K562 (cell line): Measurements from ENCODE around the gene ETV2. TPM values are rescaled to one million over a fixed set of nuclear protein-coding genes. Genes with fewer than 3 reads are reported as not detected.

Source experiments
- E2F6 ChIP-seq, 2 experiments: IDR thresholded peaks; 2 replicates each; pipeline ENCODE4 v1.6.1; 2011; ENCODE audit warnings: borderline replicate concordance in 1 of 2, control low read depth in 1 of 2, low read depth in 1 of 2, low read length in 1 of 2, mild to moderate bottlenecking in 1 of 2, mixed read lengths in 1 of 2, moderate library complexity in 1 of 2; ENCODE audit not compliant: insufficient read depth in 1 of 2, insufficient read length in 1 of 2, poor library complexity in 1 of 2, severe bottlenecking in 1 of 2; ENCODE audit errors: extremely low read depth in 1 of 2
- EP300 ChIP-seq: IDR thresholded peaks from 2 replicates; pipeline ENCODE4 v1.6.1; 2012; ENCODE audit warnings: low read length, improper control_type of control experiment
- GATA2 ChIP-seq: sonication (generic); formaldehyde crosslinking; IDR thresholded peaks from 2 replicates; pipeline ENCODE4 v1.4.0; 2020; ENCODE audit warnings: mild to moderate bottlenecking, missing genetic modification reagents
- HNRNPH1 ChIP-seq: fragments of 200-400 bp; formaldehyde crosslinking; optimal IDR thresholded peaks from 2 replicates; pipeline ENCODE3; 2017; ENCODE audit warnings: low read depth, mild to moderate bottlenecking, low read length, moderate library complexity
- MAX ChIP-seq: sonication (generic); formaldehyde crosslinking; IDR thresholded peaks from 2 replicates; pipeline ENCODE4 v1.9.0; 2022; ENCODE audit warnings: mild to moderate bottlenecking, missing genetic modification reagents
- MBD1 ChIP-seq: fragments of 250-450 bp; sonication (Bioruptor Pico); IDR thresholded peaks from 2 replicates; pipeline ENCODE4 v1.8.0; 2022; ENCODE audit warnings: inconsistent platforms
- POLR2G ChIP-seq: fragments of 200-400 bp; formaldehyde crosslinking; IDR thresholded peaks from 2 replicates; pipeline ENCODE4 v1.6.1; 2017; ENCODE audit warnings: low read depth, mild to moderate bottlenecking, antibody characterized with exemption, low read length, moderate library complexity
- RAD21 ChIP-seq, 2 experiments: fragments of 250-450 bp in 1 of 2; fragments of 450-650 bp in 1 of 2; sonication (Bioruptor Pico) in 1 of 2; formaldehyde crosslinking in 1 of 2; IDR thresholded peaks in 1 of 2; conservative IDR thresholded peaks in 1 of 2; 2 replicates each; pipeline versions ENCODE4 v1.4.0 to v1.8.0; 2020 to 2022; ENCODE audit warnings: mild to moderate bottlenecking in 2 of 2, moderate library complexity in 1 of 2
- RBM22 ChIP-seq: fragments of 200-400 bp; formaldehyde crosslinking; IDR thresholded peaks from 2 replicates; pipeline ENCODE4 v1.6.1; 2018; ENCODE audit warnings: low read length, low read depth; ENCODE audit not compliant: poor library complexity, severe bottlenecking
- SIN3A ChIP-seq, 2 experiments: fragments of 150-350 bp in 1 of 2; IDR thresholded peaks; 2 replicates each; pipeline ENCODE4 v1.6.1; 2011 to 2016; ENCODE audit warnings: borderline replicate concordance in 2 of 2, low read depth in 2 of 2, low read length in 2 of 2, mild to moderate bottlenecking in 2 of 2, moderate library complexity in 2 of 2; ENCODE audit not compliant: control insufficient read depth in 1 of 2
- SMC3 ChIP-seq: conservative IDR thresholded peaks from 2 replicates; pipeline ENCODE4 v1.6.1; 2011; ENCODE audit warnings: low read depth, low read length, improper control_type of control experiment; ENCODE audit not compliant: insufficient read depth
- SOX6 ChIP-seq: fragments of 450-650 bp; IDR thresholded peaks from 2 replicates; pipeline ENCODE4 v1.6.1; 2014; ENCODE audit warnings: mild to moderate bottlenecking
- SP1 ChIP-seq: sonication (generic); formaldehyde crosslinking; IDR thresholded peaks from 2 replicates; pipeline ENCODE4 v1.8.1; 2022; ENCODE audit warnings: mild to moderate bottlenecking, missing genetic modification reagents
- STAT5A ChIP-seq: IDR thresholded peaks from 2 replicates; pipeline ENCODE4 v1.6.1; 2012; ENCODE audit warnings: low read length, inconsistent platforms, borderline replicate concordance
- TSC22D4 ChIP-seq: fragments of 450-650 bp; IDR thresholded peaks from 2 replicates; pipeline ENCODE4 v1.6.1; 2016; ENCODE audit warnings: missing genetic modification characterization, missing biosample characterization, control low read depth
- XRCC5 ChIP-seq: fragments of 200-400 bp; formaldehyde crosslinking; IDR thresholded peaks from 2 replicates; pipeline ENCODE4 v1.6.1; 2017; ENCODE audit warnings: low read depth, mild to moderate bottlenecking, low read length
- ZBED1 ChIP-seq: IDR thresholded peaks from 2 replicates; pipeline ENCODE4 v1.6.1; 2014
- ZBTB8A ChIP-seq: fragments of 450-650 bp; IDR thresholded peaks from 2 replicates; pipeline ENCODE4 v1.6.1; 2018; ENCODE audit warnings: mild to moderate bottlenecking, moderate library complexity; ENCODE audit not compliant: partially characterized antibody
- ZNF551 ChIP-seq: fragments of 250-450 bp; sonication (Bioruptor Pico); IDR thresholded peaks from 2 replicates; pipeline ENCODE4 v1.5.0; 2021; ENCODE audit warnings: mild to moderate bottlenecking, moderate library complexity
- polyA plus RNA-seq, 8 experiments: library from polyadenylated mRNA; depleted of rRNA in 4 of 8; stranded (reverse) in 5 of 8; unstranded in 3 of 8; fragments of >200 nt; fragmentation: Nextera tagmentation in 2 of 8; fragmentation: Illumina TruSeq in 1 of 8; extraction: Ambion mirVana in 2 of 8; extraction: Trizol in 1 of 8; gene quantifications; 2 replicates each; pipeline versions ENCODE4 v1.2.1 to v1.2.3, GENCODE V29; 2011 to 2014; ENCODE audit warnings: inconsistent platforms in 1 of 8, missing spikeins in 1 of 8
- total RNA-seq, 7 experiments: library from RNA; depleted of rRNA in 6 of 7; stranded (reverse); fragments of >200 nt in 6 of 7; fragmentation: Illumina TruSeq in 2 of 7; extraction: Trizol in 2 of 7; gene quantifications; 2 replicates each; pipeline versions ENCODE4 v1.2.1 to v1.2.3, GENCODE V29; 2011 to 2021; ENCODE audit warnings: low replicate concordance in 1 of 7

Gene ETV2
- total and polyA plus RNA-seq, 9 of the 15 experiments (the other 6 are each of a cell fraction or from before 2014, with no cell fraction given): 0.11 to 3.7 (median 0.55) TPM

- TF ChIP-seq MAX (CRISPR knock-in tag) (peak; percentile 77), EP300 (no peak), STAT5A (no peak), GATA2 (CRISPR knock-in tag) (no peak), ZBTB8A (no peak), SMC3 (no peak), POLR2G (peak; percentile 67), ZBED1 (no peak), XRCC5 (no peak), SIN3A (IDR thresholded peaks at IDR 0.05; ENCODE audit: borderline replicate concordance in 2 of 2, control insufficient read depth in 1 of 2, low read depth in 2 of 2, low read length in 2 of 2) (peak in 1 of 2 experiments; percentile 50; a peak in 1 of 4 replicates), RBM22 (no peak), E2F6 (IDR thresholded peaks at IDR 0.05; ENCODE audit: borderline replicate concordance in 1 of 2, extremely low read depth in 1 of 2, insufficient read depth in 1 of 2, insufficient read length in 1 of 2, low read depth in 1 of 2, low read length in 1 of 2, poor library complexity in 1 of 2, severe bottlenecking in 1 of 2) (peak in 1 of 2 experiments; percentile 61), ZNF551 (CRISPR knock-in tag) (no peak), SOX6 (no peak), TSC22D4 (tag) (no peak), MBD1 (CRISPR knock-in tag) (no peak), SP1 (CRISPR knock-in tag) (peak; percentile 50), RAD21 (CRISPR knock-in tag; conservative IDR thresholded peaks at IDR 0.05 in 1 of 2, IDR thresholded peaks at IDR 0.05 in 1 of 2) (no peak), HNRNPH1 (no peak)
Measured at GRCh38 chr19:35644206-35644986, 2.9 kb downstream of the ETV2 start (continued).
